NCI-H1417 treated with DMSO at 0.1 percent for 48 hours (cell line): ENCODE measurements around the gene ZNF75A.
A peak's percentile ranks its signal among the peaks of the same experiment; 100 is the strongest.

ENCODE experiments used
- DNase-seq: peaks from one replicate; lab custom pipeline; 2025; lab: John Stamatoyannopoulos, UW

Gene ZNF75A

GRCh38 chr16:3289998-3290673, 15.2 kb upstream of the ZNF75A start:
- no peak for DNase-seq

- DNase-seq, result no peak
These were observed 12.7 kb upstream of the ZNF75A start for GRCh38 chr16:3292604-3293003.

DNA sequence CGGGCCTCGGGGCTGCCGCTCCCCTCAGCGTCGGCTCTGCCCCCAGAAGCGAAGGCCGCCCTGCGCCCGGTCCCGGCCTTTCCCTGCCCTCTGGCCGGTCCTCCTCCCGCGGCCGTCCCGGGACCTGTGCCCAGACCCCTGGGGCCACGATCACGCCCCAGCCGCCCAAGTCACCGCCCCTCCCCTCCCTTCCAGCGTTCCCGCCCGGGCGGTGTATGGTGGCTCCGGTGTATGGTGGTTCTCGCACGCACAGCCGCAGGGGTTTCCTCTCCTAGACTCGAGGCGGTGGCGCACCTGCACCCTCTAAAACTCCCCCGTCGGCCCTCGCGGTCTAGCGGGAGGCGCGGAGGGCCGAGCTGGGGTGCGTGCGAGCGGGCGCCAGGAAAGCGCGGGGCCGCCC, 10.1 kb upstream of the ZNF75A start:
- DNase-seq, result no peak

DNA sequence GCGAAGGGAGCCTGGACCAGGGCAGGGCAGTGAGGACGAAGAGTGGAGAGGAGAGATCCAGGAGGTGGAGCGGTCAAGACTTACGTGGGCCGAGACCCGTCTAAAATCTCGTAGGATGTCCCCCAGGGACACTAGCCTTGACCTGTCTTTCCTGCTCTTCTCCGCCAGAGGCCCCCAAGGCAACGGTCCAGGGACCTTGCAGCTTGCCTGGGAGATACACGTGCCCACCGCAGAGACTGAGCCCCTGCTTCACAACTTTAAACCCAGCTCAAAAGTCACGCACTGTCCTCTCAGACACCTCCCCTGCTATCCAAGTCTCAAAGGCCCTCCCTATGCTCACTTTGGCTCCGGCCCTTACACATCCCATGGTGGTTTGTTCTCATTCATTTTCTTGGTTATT, 9.5 kb upstream of the ZNF75A start:
- DNase-seq, result no peak

- no peak for DNase-seq
These were observed 927 bp upstream of the ZNF75A start for GRCh38 chr16:3304370-3304769.

- DNase-seq, result no peak
These were observed 781 bp downstream of the ZNF75A start for GRCh38 chr16:3306078-3306477.

DNA sequence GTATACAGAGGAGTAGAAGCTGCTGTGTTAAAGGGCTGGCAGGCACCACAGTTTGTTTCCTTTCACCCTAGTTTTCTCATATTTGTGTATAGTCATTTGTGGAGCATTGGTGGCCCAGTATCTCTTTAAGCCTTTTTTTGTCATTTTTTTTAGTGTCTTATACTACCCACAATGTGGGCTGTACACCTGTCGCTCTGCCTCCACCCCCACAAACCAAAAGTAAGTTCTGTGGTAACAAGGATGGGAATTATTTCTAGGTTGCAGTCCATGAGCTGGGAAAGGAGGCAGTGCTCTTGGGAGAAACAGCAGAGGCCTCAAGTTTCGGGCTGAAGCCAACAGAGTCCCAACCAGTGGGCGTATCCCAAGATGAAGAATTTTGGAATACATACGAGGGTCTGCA, 6.2 kb downstream of the ZNF75A start:
- no peak for DNase-seq

DNA sequence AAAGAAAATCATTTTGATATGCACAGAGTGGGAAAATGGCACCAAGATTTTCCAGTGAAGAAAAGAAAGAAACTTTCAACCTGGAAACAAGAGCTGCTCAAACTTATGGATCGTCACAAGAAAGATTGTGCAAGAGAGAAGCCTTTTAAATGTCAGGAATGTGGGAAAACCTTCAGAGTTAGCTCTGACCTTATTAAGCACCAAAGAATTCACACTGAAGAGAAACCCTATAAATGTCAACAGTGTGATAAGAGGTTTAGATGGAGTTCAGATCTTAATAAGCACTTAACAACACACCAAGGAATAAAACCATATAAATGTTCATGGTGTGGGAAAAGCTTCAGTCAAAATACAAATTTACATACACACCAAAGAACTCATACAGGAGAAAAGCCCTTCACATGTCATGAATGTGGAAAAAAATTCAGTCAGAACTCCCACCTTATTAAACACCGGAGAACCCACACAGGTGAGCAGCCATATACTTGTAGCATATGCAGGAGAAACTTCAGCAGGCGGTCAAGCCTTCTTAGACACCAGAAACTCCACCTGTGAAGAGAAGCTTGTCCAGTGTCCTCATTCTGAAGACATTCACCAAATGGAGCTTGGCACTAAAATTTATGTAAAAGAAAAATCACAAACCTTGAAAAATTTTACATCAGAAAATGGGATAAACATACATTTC, 12.2 kb downstream of the ZNF75A start:
- DNase-seq, result no peak

DNA sequence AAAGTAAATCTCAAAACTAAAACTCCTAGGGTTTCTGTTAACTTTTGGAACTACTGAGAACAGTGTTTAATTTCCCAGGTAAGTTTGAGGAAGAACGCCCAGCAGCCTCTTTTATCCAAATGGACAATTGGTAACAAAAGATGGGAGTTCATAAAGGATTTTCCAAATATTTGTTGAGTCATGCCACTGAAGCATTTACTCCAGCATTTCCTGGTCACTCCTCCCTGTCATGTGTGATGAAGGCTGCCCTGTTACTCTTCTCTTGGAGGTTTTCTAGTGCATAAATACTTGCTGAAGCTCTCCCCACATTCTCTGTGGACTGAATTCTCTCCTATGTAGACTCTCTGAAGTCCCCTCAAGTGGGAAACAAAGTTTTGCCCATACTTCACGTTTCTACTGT, 16.5 kb downstream of the ZNF75A start:
- DNase-seq, result no peak

- DNase-seq, result no peak
These were observed 22.2 kb downstream of the ZNF75A start for GRCh38 chr16:3327514-3327913.

- DNase-seq, result no peak
These were observed 22.8 kb downstream of the ZNF75A start for GRCh38 chr16:3328104-3328503.

DNA sequence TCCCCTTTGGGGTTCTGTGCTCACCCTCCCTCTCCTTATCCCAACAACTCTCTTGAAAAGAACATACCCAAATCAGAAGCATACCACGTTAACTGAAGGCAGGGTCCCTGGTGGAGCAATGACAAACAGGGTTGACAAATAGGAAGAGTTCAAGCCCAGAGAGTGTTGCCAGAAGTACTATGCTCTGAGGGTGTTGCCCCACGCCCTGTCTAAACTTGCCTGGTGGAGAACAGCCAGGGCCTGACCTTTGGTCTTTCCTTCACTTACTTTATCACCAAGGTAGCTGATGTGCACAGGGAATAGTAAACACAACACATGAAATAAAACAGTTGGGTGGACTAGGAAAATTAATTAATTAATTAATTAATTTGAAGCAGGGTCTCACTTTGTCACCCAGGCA, 23.3 kb downstream of the ZNF75A start:
- no peak for DNase-seq

- DNase-seq, result no peak
These were observed 40.7 kb downstream of the ZNF75A start for GRCh38 chr16:3346041-3346440.

DNA sequence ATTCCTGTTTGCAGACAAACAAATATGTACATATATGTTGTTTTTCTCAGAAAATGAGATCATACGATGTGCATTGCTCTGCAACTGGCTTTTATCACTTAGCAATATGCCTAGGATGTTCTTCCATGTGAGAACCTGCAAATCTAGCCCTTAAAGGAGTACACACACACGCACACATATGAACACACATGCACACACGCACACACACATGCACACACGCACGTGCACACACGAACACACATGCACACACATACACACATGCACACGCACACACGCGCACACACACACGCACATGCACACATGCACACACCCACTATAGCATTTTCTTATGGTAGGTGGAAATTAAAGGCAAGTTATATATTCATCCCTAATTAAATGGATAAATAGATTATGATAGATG, 42.3 kb downstream of the ZNF75A start:
- no peak for DNase-seq

- peak; percentile 1 for DNase-seq
These were observed 43.4 kb downstream of the ZNF75A start for GRCh38 chr16:3348547-3349167.

DNA sequence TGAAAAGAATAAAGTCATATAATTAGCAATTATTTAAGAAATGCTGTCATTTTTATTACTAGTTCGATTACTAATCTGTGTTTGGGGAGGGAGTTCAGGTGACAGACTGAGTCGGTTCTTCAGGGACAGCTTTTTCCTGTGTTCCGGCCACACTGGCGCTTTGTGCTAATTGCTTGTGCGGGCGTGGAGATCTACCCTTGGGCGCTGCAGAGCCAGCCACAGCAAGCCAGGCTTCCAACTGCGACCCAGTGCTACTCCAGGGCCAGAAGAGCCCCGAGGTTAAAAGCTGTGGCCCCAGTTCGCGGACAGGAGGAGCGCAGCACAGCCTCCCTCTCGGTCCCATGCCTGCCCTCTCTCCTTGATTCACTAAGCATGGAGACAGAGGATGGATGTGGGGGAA, 43.9 kb downstream of the ZNF75A start:
- no peak for DNase-seq

GRCh38 chr16:3355589-3355988, 50.3 kb downstream of the ZNF75A start, which contains the start of gene OR2C1:
Gene OR2C1, plus strand, starts transcription at chr16:3355889. Its CDS starts 52 bp downstream, at chr16:3355941.
- DNase-seq, result no peak

DNA sequence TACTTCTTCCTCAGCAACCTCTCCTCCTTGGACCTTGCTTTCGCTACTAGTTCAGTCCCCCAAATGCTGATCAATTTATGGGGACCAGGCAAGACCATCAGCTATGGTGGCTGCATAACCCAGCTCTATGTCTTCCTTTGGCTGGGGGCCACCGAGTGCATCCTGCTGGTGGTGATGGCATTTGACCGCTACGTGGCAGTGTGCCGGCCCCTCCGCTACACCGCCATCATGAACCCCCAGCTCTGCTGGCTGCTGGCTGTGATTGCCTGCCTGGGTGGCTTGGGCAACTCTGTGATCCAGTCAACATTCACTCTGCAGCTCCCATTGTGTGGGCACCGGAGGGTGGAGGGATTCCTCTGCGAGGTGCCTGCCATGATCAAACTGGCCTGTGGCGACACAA, 50.8 kb downstream of the ZNF75A start:
- DNase-seq, result no peak

DNA sequence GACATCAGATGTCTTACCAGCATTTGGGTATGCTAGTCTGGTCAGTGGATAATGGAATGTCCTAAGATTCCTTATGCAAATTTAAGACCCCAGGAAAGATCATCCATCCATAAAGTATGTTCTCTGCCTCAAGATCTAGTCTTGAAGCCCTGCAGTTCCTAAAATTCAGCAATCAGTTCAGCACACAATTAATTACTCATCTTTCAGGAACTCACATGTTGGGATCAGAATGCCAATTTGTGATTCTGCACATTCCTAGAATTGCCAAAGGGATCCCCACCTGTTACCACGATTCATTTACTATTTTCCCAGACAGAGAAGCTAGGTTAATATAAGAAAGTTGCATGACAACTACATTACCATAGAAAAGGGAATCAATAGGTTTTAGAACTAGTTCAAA, 53.6 kb downstream of the ZNF75A start:
- DNase-seq, result no peak

- DNase-seq, result no peak
These were observed 57.6 kb downstream of the ZNF75A start for GRCh38 chr16:3362931-3363330.

- DNase-seq, result no peak
These were observed 58.5 kb downstream of the ZNF75A start for GRCh38 chr16:3363793-3364192.

GRCh38 chr16:3364774-3365427, 59.6 kb downstream of the ZNF75A start:
- peak; percentile 88 for DNase-seq
